ENCODE data around the gene CSTPP1. TPM values are rescaled to one million over a fixed set of nuclear protein-coding genes. Genes with fewer than 3 reads are reported as not detected.

Gene CSTPP1
- total and polyA plus RNA-seq, 2 donors (not counting 3 experiments of a cell fraction or from before 2014, with no cell fraction given), result 25.9 to 38.2 TPM

- DNase-seq (ENCODE audit: low read depth, low spot score) (no peak), FAIRE-seq (no peak)
- no peaks in the 10 kb centered on the region for H3K9me3 ChIP-seq (replicated peaks; ENCODE audit: control insufficient read depth, insufficient read depth, low read length)
- H3K27ac ChIP-seq (ENCODE audit: insufficient read depth, low read depth, low read length), result no peak overlapping the region
- intact Hi-C loops (cut with micrococcal nuclease) (no loop called here), dilution Hi-C loops (cut with MboI; ENCODE audit: extremely low pct_ligation_motif_present, low sequenced_read_pairs) (no loop called here)
- no peak overlapping the region for H2AFZ ChIP-seq (ENCODE audit: low read depth, low read length)
- no peaks in the 10 kb centered on the region for H3K79me2 ChIP-seq (ENCODE audit: control insufficient read depth, insufficient read depth, low read length)
- no peaks in the 10 kb centered on the region for H3K27me3 ChIP-seq (ENCODE audit: control insufficient read depth in 2 of 2, insufficient read depth in 2 of 2, low read length in 2 of 2)
- no peaks in the 10 kb centered on the region for H3K4me1 ChIP-seq (ENCODE audit: control insufficient read depth, extremely low read depth, insufficient read depth, low read length)
- no peak overlapping the region for H3K9ac ChIP-seq (replicated peaks; ENCODE audit: extremely low read depth, insufficient read depth, low read length)
- H3K4me2 ChIP-seq (ENCODE audit: insufficient read depth, low read length), result no peak overlapping the region
- H3K9me1 ChIP-seq (replicated peaks; ENCODE audit: control insufficient read depth, extremely low read depth, insufficient read depth, low read length), result no peaks in the 10 kb centered on the region
- no TSS peak for BruUV-seq (replicated peaks)
- no peak overlapping the region for H3K4me3 ChIP-seq (replicated peaks in 1 of 3; ENCODE audit: insufficient read depth in 1 of 3, low read depth in 1 of 3, low read length in 3 of 3)
- no peaks in the 10 kb centered on the region for H3K36me3 ChIP-seq (ENCODE audit: control insufficient read depth in 2 of 2, extremely low read depth in 1 of 2, insufficient read depth in 2 of 2, low read length in 2 of 2)
- CTCF ChIA-PET, result interaction anchor here (1.0 to 1.3 kb wide), 4 partner anchors 10 to 91 kb away, joined by 3 read pairs; no protein-coding TSS in a partner anchor
- POLR2A ChIA-PET, result no interaction called here
- TF ChIP-seq MYC (IDR thresholded peaks at IDR 0.05; ENCODE audit: low read depth, low read length) (no peak), POLR2AphosphoS5 (IDR thresholded peaks at IDR 0.05; ENCODE audit: insufficient read depth, low read depth, low read length) (no peak), GATA2 (IDR thresholded peaks at IDR 0.05; ENCODE audit: insufficient read depth, insufficient read length, low read depth, low read length) (no peak), CTCF (IDR thresholded peaks at IDR 0.05; ENCODE audit: extremely low read depth in 1 of 2, insufficient read depth in 1 of 2, low read depth in 1 of 2, low read length in 2 of 2) (no peak), JUN (IDR thresholded peaks at IDR 0.05; ENCODE audit: borderline replicate concordance, insufficient read depth, insufficient read length, low read depth) (no peak), POLR2A (IDR thresholded peaks at IDR 0.05; ENCODE audit: low read depth, low read length) (no peak), MAX (IDR thresholded peaks at IDR 0.05; ENCODE audit: insufficient read depth, insufficient read length) (no peak)
- H4K20me1 ChIP-seq (replicated peaks; ENCODE audit: control insufficient read depth, extremely low read depth, insufficient read depth, low read length), result no peaks in the 10 kb centered on the region
Measured at GRCh38 chr11:47061429-47062178, 125.0 kb downstream of the CSTPP1 start.

Measured in endothelial cell of umbilical vein (primary cell).